Upper lobe of left lung (tissue), 6 donors: ENCODE data around the gene ZNF24. TPM values are rescaled to one million over a fixed set of nuclear protein-coding genes. Genes with fewer than 3 reads are reported as not detected.

ENCODE experiments used
- ATAC-seq, 2 donors: fragments of 200-7000 bp; cut with Tn5 transposase; one replicate each; pipeline ENCODE4 v1.9.1; 2022; ENCODE audit warnings: mild to moderate bottlenecking in 2 of 2, moderate library complexity in 2 of 2; ENCODE audit not compliant: low FRiP score in 2 of 2
- DNase-seq, 2 donors: peaks; one replicate each; pipeline ENCODE4 v3.0.0-alpha.2; 2019 to 2020
- H3K27ac ChIP-seq, 4 donors: fragments of 200-600 bp; sonication (generic); one replicate each; pipeline ENCODE4 v1.5.1; 2016 to 2019
- H3K27me3 ChIP-seq, 4 donors: fragments of 200-600 bp; sonication (generic); one replicate each; pipeline ENCODE4 v1.5.1; 2017 to 2019
- H3K36me3 ChIP-seq, 4 donors: fragments of 200-600 bp; sonication (generic); one replicate each; pipeline ENCODE4 v1.5.1; 2016 to 2019
- H3K4me1 ChIP-seq, 4 donors: fragments of 200-600 bp; sonication (generic); one replicate each; pipeline ENCODE4 v1.5.1; 2018 to 2019
- H3K4me3 ChIP-seq, 4 donors: fragments of 200-600 bp; sonication (generic); one replicate each; pipeline ENCODE4 v1.5.1; 2017 to 2019; ENCODE audit warnings: mild to moderate bottlenecking in 2 of 4, moderate library complexity in 1 of 4
- H3K9me3 ChIP-seq, 4 donors: fragments of 200-600 bp; sonication (generic); one replicate each; pipeline ENCODE4 v1.5.1; 2018 to 2019
- EP300 ChIP-seq, 4 donors: sonication (generic); formaldehyde crosslinking; IDR thresholded peaks; one replicate each; pipeline ENCODE4 v1.5.1; 2017; ENCODE audit warnings: antibody characterized with exemption in 4 of 4, control low read depth in 2 of 4
- POLR2A ChIP-seq, 4 donors: fragments of 450-650 bp; IDR thresholded peaks; one replicate each; pipeline ENCODE4 v1.5.1; 2016 to 2017; ENCODE audit warnings: antibody characterized with exemption in 4 of 4, mild to moderate bottlenecking in 2 of 4
- POLR2AphosphoS5 ChIP-seq, 2 donors: sonication (generic); formaldehyde crosslinking; IDR thresholded peaks; one replicate each; pipeline ENCODE4 v1.5.1; 2017; ENCODE audit warnings: antibody characterized with exemption in 2 of 2
- WGBS, 2 donors: methylation state at CpG; one replicate each; pipeline ENCODE4 v1.1.5; 2017 to 2018; 5-methylcytosine and 5-hydroxymethylcytosine counted together
- total RNA-seq, 6 donors: library from RNA; depleted of rRNA in 4 of 6; stranded (reverse); fragments of >200 nt in 4 of 6; gene quantifications; one replicate each; pipeline versions ENCODE4 v1.1.0 to v1.2.1, GENCODE V29; 2016 to 2021
- TF ChIP-seq, protein P1 (sequence below), 6 experiments: fragments of 450-650 bp in 4 of 6; fragments of 200-600 bp in 2 of 6; sonication (generic) in 2 of 6; IDR thresholded peaks; one replicate each; pipeline ENCODE4 v1.5.1; 2016 to 2019; ENCODE audit warnings: antibody characterized with exemption in 6 of 6
- donor health status: DM: no; HTN: no; CAD: no; lungs with moderate emphysema.
- donor health status: DM: no; HTN: yes; CAD: no; lungs with severe emphysema.

The ZNF24 gene
- total RNA-seq, 6 donors from 2014 or later: 16.5 to 54.4 (median 37.8) TPM

DNA sequence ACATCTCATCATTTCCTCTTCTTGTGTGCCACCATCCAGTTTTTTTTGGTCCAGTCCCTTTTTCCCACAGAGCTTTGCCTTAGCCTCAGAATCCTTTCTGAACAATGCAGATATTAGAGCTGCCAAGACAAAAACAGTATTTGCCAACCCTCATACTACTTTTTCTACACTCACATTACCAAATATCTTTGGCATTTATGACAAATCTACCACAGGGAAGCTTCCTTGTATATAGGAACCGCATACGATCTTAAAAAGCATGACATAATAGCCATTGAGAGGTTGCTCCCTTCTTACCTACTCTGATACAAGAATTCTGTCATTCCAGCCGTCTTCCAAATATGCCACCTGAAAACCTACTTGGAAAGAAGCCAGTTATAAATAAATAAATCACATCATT is 9.4 kb downstream of the ZNF24 start:
- peaks cover 31 to 85% (median 66%) of the 10 kb centered on the region in 4 donors for H3K36me3 ChIP-seq
- no peak overlapping the region for H3K27ac ChIP-seq
- TF ChIP-seq EP300 (IDR thresholded peaks at IDR 0.05) (no peak), POLR2A (IDR thresholded peaks at IDR 0.05) (no peak)
- 72 to 79% methylated on average over 3 of the region's 3 CpGs for WGBS, 2 donors
- no peaks in the 10 kb centered on the region for H3K9me3 ChIP-seq
- ATAC-seq (no peak), DNase-seq (no peak)
- no peak overlapping the region for H3K4me3 ChIP-seq
- no peaks in the 10 kb centered on the region for H3K27me3 ChIP-seq
- H3K4me1 ChIP-seq: peaks cover 0 to 11% (median 8%) of the 10 kb centered on the region in 4 donors

DNA sequence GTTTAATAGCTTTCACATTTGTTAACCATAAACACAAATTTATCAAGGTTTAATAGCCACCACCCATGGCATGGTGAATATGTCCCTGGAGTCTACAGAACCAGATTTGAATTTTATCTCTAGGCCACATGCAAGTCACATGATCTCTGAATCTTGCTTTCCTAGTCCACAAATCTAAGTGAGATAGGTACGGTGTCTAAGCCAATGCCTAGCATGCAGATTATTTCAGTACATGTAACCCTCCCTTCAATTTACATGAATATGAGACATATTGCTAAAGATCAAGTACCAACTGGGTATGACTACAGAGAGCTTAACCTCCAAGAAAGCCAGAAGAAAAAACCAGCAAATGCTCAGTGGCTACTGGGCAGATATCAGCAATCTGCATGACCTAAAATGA is 10.0 kb downstream of the ZNF24 start:
- H3K4me3 ChIP-seq: no peak overlapping the region
- H3K9me3 ChIP-seq: no peaks in the 10 kb centered on the region
- peaks cover 0 to 9% (median 3%) of the 10 kb centered on the region in 4 donors for H3K4me1 ChIP-seq
- no peaks in the 10 kb centered on the region for H3K27me3 ChIP-seq
- TF ChIP-seq EP300 (IDR thresholded peaks at IDR 0.05): no peak
- TF ChIP-seq POLR2A (IDR thresholded peaks at IDR 0.05): no peak
- TF ChIP-seq, protein P1, sequence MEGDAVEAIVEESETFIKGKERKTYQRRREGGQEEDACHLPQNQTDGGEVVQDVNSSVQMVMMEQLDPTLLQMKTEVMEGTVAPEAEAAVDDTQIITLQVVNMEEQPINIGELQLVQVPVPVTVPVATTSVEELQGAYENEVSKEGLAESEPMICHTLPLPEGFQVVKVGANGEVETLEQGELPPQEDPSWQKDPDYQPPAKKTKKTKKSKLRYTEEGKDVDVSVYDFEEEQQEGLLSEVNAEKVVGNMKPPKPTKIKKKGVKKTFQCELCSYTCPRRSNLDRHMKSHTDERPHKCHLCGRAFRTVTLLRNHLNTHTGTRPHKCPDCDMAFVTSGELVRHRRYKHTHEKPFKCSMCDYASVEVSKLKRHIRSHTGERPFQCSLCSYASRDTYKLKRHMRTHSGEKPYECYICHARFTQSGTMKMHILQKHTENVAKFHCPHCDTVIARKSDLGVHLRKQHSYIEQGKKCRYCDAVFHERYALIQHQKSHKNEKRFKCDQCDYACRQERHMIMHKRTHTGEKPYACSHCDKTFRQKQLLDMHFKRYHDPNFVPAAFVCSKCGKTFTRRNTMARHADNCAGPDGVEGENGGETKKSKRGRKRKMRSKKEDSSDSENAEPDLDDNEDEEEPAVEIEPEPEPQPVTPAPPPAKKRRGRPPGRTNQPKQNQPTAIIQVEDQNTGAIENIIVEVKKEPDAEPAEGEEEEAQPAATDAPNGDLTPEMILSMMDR (IDR thresholded peaks at IDR 0.05): no peak
- no peak for TF ChIP-seq POLR2AphosphoS5 (IDR thresholded peaks at IDR 0.05)
- WGBS, 2 donors: 97 to 100% methylated on average over 1 of the region's 1 CpG
- ATAC-seq (no peak), DNase-seq (no peak)
- no peak overlapping the region for H3K27ac ChIP-seq
- peaks cover 25 to 79% (median 61%) of the 10 kb centered on the region in 4 donors for H3K36me3 ChIP-seq

GRCh38 chr18:35331367-35332087 is 12.7 kb downstream of the ZNF24 start:
- Histone ChIP-seq H3K27me3 (no peaks in the 10 kb centered on the region), H3K36me3 (peaks cover 13 to 52% (median 37%) of the 10 kb centered on the region in 4 donors), H3K9me3 (no peaks in the 10 kb centered on the region), H3K27ac (no peak overlapping the region), H3K4me3 (no peak overlapping the region), H3K4me1 (peaks cover 0 to 5% (median 0%) of the 10 kb centered on the region in 4 donors)
- ATAC-seq: no peak
- 77 to 84% methylated on average over 4 of the region's 4 CpGs for WGBS, 2 donors
- DNase-seq: no peak
- TF ChIP-seq POLR2AphosphoS5 (IDR thresholded peaks at IDR 0.05): no peak
- TF ChIP-seq, protein P1 (IDR thresholded peaks at IDR 0.05): no peak
- no peak for TF ChIP-seq POLR2A (IDR thresholded peaks at IDR 0.05)
- TF ChIP-seq EP300 (IDR thresholded peaks at IDR 0.05): no peak

GRCh38 chr18:35328868-35329267 is 15.4 kb downstream of the ZNF24 start:
- Histone ChIP-seq H3K36me3 (peaks cover 0 to 25% (median 14%) of the 10 kb centered on the region in 4 donors), H3K4me3 (no peak overlapping the region), H3K27me3 (no peaks in the 10 kb centered on the region), H3K9me3 (no peaks in the 10 kb centered on the region), H3K27ac (no peak overlapping the region), H3K4me1 (no peaks in the 10 kb centered on the region)
- DNase-seq: no peak
- no peak for ATAC-seq
- TF ChIP-seq EP300 (IDR thresholded peaks at IDR 0.05): no peak
- TF ChIP-seq, protein P1 (IDR thresholded peaks at IDR 0.05): no peak
- no peak for TF ChIP-seq POLR2A (IDR thresholded peaks at IDR 0.05)
- TF ChIP-seq POLR2AphosphoS5 (IDR thresholded peaks at IDR 0.05): no peak

- Histone ChIP-seq H3K4me1 (no peaks in the 10 kb centered on the region), H3K27ac (no peak overlapping the region), H3K9me3 (no peaks in the 10 kb centered on the region), H3K4me3 (no peak overlapping the region), H3K36me3 (peaks cover 0 to 5% (median 1%) of the 10 kb centered on the region in 4 donors), H3K27me3 (no peaks in the 10 kb centered on the region)
- WGBS, 2 donors: 63 to 91% methylated on average over 3 of the region's 3 CpGs
- DNase-seq (no peak), ATAC-seq (no peak)
- TF ChIP-seq EP300 (IDR thresholded peaks at IDR 0.05): no peak
- TF ChIP-seq POLR2A (IDR thresholded peaks at IDR 0.05): no peak
- TF ChIP-seq, protein P1 (IDR thresholded peaks at IDR 0.05): no peak
- no peak for TF ChIP-seq POLR2AphosphoS5 (IDR thresholded peaks at IDR 0.05)
These were observed 17.4 kb downstream of the ZNF24 start for GRCh38 chr18:35326695-35327387.
